AG20443 (cell line): ENCODE results near the gene RXFP4.

Source experiments
- DNase-seq: peaks from one replicate; pipeline ENCODE4 v3.0.0; 2012; ENCODE audit warnings: low spot score, mixed read lengths

The RXFP4 gene

GRCh38 chr1:155931332-155932038, 10.0 kb upstream of the RXFP4 start:
- DNase-seq: no peak

GRCh38 chr1:155932081-155932480, 9.4 kb upstream of the RXFP4 start:
- no peak for DNase-seq

GRCh38 chr1:155932487-155932886, 9.0 kb upstream of the RXFP4 start:
- DNase-seq: no peak

- no peak for DNase-seq
Observed at GRCh38 chr1:155933591-155934096, 7.8 kb upstream of the RXFP4 start.

- peak; percentile 95 for DNase-seq
Observed at GRCh38 chr1:155934097-155934935, 7.1 kb upstream of the RXFP4 start, which contains the start of gene KHDC4. Gene KHDC4 (minus strand): TSS chr1:155934413. CDS start chr1:155934373, 40 bp downstream.

GRCh38 chr1:155934936-155935590, 6.4 kb upstream of the RXFP4 start:
- no peak for DNase-seq

GRCh38 chr1:155938220-155938627, 3.2 kb upstream of the RXFP4 start:
- peak; percentile 63 for DNase-seq

- no peak for DNase-seq
Observed at GRCh38 chr1:155940482-155940992, 901 bp upstream of the RXFP4 start.

- no peak for DNase-seq
Observed at GRCh38 chr1:155941845-155942531, 550 bp downstream of the RXFP4 start.

- DNase-seq: peak; percentile 11
Observed at GRCh38 chr1:155942578-155943141, 1.2 kb downstream of the RXFP4 start.

GRCh38 chr1:155944444-155944799, 3.0 kb downstream of the RXFP4 start:
- no peak for DNase-seq

- DNase-seq: no peak
Observed at GRCh38 chr1:155946633-155947219, 5.3 kb downstream of the RXFP4 start.

GRCh38 chr1:155947292-155947691, 5.9 kb downstream of the RXFP4 start:
- DNase-seq: no peak

GRCh38 chr1:155947741-155948140, 6.3 kb downstream of the RXFP4 start:
- DNase-seq: no peak

- DNase-seq: no peak
Observed at GRCh38 chr1:155950829-155951228, 9.4 kb downstream of the RXFP4 start.

GRCh38 chr1:155951753-155952504, 10.5 kb downstream of the RXFP4 start:
- DNase-seq: no peak

- no peak for DNase-seq
Observed at GRCh38 chr1:155952505-155952890, 11.1 kb downstream of the RXFP4 start.

- no peak for DNase-seq
Observed at GRCh38 chr1:155954645-155955044, 13.2 kb downstream of the RXFP4 start.

- DNase-seq: no peak
Observed at GRCh38 chr1:155957411-155957915, 16.0 kb downstream of the RXFP4 start.
